NCI-H748 treated with DMSO at 0.1 percent for 48 hours (cell line): ENCODE measurements around the gene IFT81.
"Not testable (repeated sequence)": the region's sequence is repeated elsewhere in the genome, so short reads cannot be mapped to it uniquely, and the experiment has no call there.

Source experiments
- DNase-seq: peaks from one replicate; lab custom pipeline; 2025; lab: John Stamatoyannopoulos, UW

Gene IFT81

DNA sequence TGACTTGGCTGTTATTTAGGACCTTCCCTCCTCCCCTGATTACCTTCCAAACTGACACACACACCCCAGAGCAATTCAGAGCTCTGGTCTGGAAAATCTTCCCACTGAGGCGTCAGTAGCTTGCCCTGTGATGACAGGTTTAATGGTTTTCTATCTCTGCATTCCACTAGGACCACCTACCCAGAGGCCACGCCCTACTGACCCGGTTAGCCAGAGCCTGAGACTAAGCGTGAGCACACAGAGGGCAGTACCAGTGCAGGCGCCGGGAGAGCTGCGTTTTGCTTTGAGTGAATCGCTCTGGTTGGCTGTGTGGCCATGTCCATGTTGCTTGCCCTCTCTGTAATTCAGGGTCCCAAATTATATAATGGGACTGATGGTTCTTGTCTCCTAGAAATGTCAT lies 120.7 kb downstream of the IFT81 start:
- no peak for DNase-seq

GRCh38 chr12:110245369-110245772 lies 121.2 kb downstream of the IFT81 start:
- no peak for DNase-seq

DNA sequence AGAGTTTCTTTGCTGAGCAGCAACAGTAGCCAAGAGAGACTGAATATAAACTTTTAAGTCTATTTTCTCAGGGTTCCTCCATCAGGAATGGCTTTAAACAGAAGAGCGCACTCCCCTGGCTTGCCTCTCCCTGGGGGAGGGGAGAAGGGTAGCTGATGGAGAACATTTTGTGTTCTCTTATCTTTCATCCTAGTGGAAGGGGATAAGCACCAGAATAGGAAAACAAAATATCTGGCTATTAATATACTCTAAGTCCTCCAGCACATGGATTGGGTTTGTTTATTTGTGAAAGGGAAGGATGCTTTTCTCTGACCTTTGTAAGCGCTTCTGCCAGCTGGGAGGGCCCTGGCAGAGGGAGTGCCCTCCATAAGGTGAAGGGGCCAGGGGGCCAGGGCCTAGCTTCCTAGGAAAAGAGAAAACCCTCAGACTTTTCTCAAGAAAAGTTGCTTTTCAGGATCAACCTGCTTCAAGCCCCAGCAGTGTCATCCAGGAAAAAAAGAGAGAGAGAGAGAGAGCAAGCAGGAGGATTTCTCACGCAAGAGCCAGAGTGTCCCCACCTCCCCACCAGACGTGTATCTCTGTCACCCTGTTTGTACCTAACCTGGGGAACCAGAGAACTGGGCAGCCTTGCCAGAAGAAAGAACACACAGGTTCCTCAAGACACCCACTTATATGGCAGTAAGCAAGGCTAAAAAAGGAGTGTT lies 122.6 kb downstream of the IFT81 start:
- DNase-seq = no peak

DNA sequence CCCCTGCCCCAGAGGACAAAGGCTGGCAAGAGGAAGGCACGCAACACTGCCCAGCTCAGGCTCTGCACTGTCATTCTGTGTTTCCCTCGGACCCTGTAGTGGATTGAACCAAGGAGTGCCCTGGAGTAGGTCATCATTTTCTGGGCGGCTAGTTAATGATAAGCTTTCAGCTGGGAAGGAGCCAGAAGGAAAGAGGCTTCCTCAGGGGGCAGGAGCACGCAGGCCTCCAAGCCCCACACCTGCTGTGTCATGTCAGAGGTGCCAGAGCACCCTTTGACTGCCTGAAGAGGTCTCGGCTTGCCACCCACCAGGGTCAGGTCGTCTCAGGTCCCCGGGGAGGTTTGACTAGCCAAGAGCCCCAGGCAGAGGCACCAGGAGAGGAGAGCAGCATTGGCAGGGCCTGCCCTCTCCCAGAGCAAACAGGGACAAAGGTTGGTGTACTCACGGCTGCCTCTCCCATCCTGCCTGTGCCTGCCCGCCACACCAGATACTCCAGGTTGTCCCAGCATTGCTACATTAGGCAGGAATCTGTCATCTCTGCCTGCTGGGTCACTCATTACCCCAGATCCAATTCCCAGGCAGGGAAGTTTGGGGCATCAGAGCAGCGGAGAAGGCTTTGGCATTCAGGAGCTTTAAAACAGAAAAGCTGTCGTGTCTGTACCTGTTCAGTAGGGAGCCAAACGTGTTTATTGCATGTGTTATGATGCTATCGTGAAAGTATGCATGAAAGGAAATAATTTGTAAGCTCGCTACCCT lies 123.4 kb downstream of the IFT81 start:
- no peak for DNase-seq

DNA sequence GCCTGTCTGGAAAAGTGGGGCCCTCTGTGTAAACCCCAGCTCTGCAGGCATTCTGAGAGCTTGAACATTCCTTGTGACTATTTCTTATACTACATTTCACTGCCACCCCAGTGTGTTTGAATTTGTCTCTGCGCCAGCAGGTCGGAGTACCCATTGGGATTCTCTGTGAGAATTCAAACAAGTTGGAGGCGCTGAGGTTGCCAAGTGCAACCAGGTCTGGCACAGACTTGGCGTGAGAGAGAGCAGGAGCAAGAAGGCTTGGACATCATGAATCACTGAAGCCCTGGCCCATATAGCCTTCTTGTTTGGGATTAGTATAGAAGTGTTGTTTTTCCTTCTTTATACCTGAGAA lies 123.9 kb downstream of the IFT81 start:
- DNase-seq = no peak

- no peak for DNase-seq
Observed at GRCh38 chr12:110249105-110249504, 124.9 kb downstream of the IFT81 start.

DNA sequence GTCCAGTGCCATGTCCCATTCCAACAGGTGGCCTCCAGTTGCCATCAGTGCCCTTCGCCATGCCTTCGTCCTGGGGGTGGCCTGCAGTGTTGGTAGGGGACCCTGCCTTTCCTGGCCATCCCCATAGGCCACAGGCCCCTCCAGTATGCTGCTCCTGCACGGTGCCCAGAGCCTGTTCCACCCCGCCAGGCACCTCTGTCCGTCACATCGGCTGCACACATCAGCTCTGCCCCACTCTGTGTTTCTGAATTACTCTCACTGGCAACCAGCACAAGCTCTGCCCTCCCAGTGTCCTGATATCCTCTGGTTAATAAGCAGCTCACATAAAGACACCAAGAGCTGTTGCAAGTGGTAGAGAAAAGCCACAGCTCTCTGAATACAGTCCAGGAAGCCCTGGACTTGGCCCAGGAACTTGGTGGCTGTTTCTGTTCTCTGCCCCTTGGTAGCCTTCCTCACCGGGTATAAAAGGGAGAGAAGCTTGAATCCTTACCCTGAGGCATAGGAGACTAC lies 125.6 kb downstream of the IFT81 start:
- no peak for DNase-seq

- DNase-seq = no peak
Observed at GRCh38 chr12:110251381-110251780, 127.2 kb downstream of the IFT81 start.

- no peak for DNase-seq
Observed at GRCh38 chr12:110252716-110253115, 128.6 kb downstream of the IFT81 start.

GRCh38 chr12:110253176-110253575 lies 129.0 kb downstream of the IFT81 start:
- DNase-seq = no peak

DNA sequence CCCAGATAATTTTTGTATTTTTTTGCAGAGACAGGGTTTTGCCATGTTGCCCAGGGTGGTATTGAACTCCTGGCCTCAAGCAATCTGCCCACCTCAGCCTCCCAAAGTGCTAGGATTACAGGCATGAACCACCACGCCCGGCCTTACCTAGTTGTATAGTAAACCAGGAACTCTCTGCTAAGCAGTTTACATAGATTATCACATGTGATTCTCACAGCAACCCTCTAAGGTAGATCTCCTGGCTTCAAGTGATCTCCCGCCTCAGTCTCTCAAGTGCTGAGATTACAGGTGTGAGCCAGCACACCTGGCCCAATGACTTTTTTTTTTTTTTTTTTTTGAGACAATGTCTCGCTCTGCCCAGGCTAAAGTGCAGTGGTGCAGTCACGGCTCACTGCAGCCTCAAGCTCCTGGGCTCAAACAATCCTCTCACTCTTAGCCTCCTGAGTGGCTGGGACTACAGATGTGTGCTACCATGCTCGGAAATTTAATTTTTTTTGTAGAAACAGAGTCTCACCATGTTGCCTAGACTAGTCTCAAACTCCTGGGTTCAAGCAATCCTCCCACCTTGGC lies 130.9 kb downstream of the IFT81 start:
- DNase-seq = no peak

DNA sequence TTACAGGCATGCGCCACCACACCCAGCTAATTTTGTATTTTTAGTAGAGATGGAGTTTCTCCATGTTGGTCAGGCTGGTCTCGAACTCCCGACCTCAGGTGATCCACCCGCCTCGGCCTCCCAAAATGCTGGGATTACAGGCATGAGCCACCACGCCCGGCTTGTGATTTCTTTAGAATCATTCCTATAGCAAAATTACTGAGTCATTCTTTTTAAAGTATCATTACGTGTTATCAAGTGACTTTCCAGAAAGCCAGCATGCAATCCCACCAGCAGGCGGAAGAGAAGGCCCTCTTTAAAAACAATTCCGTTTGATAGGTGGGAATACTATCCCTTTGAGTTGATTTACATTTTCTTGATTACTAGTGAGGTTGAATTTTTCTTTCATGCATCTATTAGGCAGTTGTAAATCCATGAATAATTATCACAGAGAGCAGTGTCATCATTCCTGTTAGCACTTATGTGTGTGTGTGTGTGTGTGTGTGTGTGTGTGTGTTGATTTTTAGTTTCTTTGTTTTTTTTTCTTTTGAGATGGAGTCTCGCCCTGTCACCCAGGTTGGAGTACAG lies 131.8 kb downstream of the IFT81 start:
- not testable (repeated sequence) for DNase-seq

- no peak for DNase-seq
Observed at GRCh38 chr12:110256780-110257431, 132.7 kb downstream of the IFT81 start.

DNA sequence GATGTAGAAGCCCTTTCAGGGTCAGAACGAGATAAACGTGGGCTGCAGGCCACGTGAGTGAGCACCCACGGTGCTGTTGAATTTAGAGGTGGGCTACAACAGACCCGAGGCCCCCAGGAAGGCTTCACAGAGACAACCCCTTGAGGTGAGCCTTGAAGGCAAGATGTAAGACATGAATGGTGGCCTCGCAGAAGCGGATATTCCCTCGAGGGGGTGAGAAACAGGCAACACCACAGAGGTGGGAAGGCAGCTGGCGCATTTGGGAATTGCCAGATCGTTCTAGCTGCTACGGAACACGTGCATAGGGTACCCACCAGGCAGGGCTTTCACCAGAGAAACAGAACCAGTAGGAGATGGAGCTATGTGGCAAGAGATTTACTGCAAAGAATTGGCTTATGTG lies 134.3 kb downstream of the IFT81 start:
- no peak for DNase-seq

DNA sequence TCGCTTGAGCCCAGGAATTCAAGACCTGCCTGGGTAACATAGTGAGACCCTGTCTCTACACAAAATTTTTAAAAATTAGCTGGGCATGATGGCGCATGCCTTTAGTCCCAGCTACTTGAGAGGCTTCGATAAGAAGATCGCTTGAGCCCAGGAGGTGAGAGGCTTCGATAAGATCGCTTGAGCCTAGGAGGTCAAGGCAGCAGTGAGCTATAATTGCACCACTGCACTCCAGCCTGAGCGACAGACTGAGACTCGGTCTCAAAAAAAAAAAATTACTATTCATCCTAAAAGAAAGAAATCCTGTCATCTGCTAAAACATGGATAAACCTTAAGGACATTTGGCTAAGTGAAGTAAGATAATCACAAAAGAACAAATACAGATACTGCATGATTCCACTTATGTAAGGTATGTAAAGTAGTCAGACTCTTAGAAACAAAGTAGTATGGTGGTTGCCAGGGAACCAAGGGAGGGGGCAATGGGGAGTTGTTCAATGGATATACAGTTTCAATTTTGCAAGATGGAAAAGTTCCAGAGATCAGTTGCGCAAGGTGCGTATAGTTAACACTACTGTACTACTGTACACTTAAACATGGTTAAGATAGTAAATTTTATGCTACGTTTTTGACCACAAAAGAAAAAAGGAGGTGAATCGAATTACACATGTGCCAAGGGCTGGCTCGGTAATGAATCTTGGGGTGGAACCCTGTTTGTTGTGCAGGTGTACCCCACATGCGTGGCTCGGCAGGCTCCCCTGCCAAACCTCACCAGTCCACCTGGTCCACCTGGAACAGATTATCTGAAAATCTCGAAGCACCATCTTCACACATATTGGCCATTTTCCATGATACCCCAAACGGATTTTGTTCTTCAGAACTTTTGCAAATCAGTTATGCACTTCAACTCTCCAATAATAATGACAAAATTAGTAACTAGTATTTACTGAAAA lies 138.6 kb downstream of the IFT81 start:
- DNase-seq = no peak

GRCh38 chr12:110266381-110266960 lies 142.3 kb downstream of the IFT81 start:
- no peak for DNase-seq

DNA sequence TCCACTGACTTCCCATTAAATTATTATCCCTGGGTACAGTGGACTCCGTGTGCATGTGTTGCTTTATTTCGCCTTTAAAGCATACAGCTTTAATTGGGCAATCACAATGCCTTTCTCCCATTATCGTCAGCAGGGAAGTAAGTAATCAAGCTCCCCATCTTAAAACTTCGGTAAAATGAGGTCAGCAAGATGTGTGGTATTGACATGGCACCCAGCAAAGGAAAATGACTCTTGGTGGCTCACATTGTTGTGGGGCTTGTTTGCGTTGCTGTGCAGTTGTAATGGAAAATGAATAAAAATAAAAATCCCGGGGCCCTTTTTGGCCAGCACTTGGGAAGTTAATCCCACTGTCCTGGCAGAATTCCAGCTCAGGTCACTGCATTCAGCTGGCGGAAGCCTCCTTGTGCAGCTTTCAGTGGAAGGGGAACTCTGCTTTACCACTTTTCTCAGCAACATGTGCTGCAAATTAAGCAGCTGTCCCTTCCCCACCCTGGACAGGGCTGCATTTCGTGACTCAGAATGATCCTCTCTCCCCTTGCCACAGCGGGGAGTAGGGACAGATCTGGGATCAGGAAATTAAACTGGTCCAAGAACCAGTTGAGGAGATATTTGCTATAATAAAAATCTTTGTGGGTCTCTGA lies 142.9 kb downstream of the IFT81 start:
- DNase-seq = peak; percentile 51
